HCT116 (cell line): ENCODE measurements around the gene TNIP1.

ENCODE experiments used
- EZH2 ChIP-seq: fragments of 200-600 bp; sonication (generic); IDR thresholded peaks from 2 replicates; pipeline ENCODE4 v1.6.1; 2017; ENCODE audit warnings: antibody characterized with exemption, mixed run types
- JUND ChIP-seq: IDR thresholded peaks from 2 replicates; pipeline ENCODE4 v1.6.1; 2012
- POLR2A ChIP-seq: IDR thresholded peaks from 2 replicates; pipeline ENCODE4 v1.7.0; 2011; ENCODE audit warnings: borderline replicate concordance; ENCODE audit not compliant: insufficient read depth, insufficient read length; ENCODE audit errors: extremely low read depth
- SP1 ChIP-seq: IDR thresholded peaks from 2 replicates; pipeline ENCODE4 v1.6.1; 2012; ENCODE audit warnings: low read depth
- ZNF274 ChIP-seq: fragments of 200-500 bp; sonication (Bioruptor generic); IDR thresholded peaks from 2 replicates; pipeline ENCODE4 v1.6.1; 2014; ENCODE audit warnings: mild to moderate bottlenecking, low read depth, low read length, inconsistent platforms
- TF ChIP-seq, protein P1 (sequence below), 3 experiments: fragments of 200-600 bp in 1 of 3; sonication (generic) in 1 of 3; IDR thresholded peaks in 2 of 3; conservative IDR thresholded peaks in 1 of 3; 2 replicates each; pipeline ENCODE4 v1.5.1; 2012 to 2017; ENCODE audit warnings: low read depth in 2 of 3, low read length in 2 of 3, antibody characterized with exemption in 1 of 3, borderline replicate concordance in 1 of 3, control low read depth in 1 of 3, mild to moderate bottlenecking in 1 of 3, mixed read lengths in 1 of 3, mixed run types in 1 of 3, moderate library complexity in 1 of 3; ENCODE audit not compliant: insufficient read depth in 1 of 3

DNA sequence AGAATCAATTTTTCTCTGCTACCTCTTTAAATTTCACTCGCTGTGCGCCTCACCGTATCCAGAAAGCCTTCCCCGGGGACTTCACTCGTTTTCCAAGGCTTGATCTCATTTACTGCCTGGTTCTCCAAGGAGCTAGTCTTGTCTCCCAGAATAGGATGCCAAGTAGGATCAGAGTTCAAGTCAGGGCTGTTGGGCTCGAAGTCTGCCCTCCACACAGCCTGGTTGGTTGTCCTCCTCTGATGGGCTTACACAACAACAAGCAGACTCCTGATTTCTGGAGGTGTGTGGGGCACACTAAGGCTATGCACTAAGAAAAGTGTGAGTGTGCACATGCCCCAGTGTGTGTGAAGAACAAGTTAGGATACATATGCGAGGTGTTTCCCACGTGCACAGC lies 14.0 kb upstream of the TNIP1 start:
- no peak for TF ChIP-seq EZH2
- TF ChIP-seq, protein P1, sequence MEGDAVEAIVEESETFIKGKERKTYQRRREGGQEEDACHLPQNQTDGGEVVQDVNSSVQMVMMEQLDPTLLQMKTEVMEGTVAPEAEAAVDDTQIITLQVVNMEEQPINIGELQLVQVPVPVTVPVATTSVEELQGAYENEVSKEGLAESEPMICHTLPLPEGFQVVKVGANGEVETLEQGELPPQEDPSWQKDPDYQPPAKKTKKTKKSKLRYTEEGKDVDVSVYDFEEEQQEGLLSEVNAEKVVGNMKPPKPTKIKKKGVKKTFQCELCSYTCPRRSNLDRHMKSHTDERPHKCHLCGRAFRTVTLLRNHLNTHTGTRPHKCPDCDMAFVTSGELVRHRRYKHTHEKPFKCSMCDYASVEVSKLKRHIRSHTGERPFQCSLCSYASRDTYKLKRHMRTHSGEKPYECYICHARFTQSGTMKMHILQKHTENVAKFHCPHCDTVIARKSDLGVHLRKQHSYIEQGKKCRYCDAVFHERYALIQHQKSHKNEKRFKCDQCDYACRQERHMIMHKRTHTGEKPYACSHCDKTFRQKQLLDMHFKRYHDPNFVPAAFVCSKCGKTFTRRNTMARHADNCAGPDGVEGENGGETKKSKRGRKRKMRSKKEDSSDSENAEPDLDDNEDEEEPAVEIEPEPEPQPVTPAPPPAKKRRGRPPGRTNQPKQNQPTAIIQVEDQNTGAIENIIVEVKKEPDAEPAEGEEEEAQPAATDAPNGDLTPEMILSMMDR (IDR thresholded peaks at IDR 0.05 in 2 of 3, conservative IDR thresholded peaks at IDR 0.05 in 1 of 3; ENCODE audit: borderline replicate concordance in 1 of 3, insufficient read depth in 1 of 3, low read depth in 2 of 3, low read length in 2 of 3), result no peak
- no peak for TF ChIP-seq POLR2A
- TF ChIP-seq ZNF274, result no peak
- TF ChIP-seq JUND, result no peak
- no peak for TF ChIP-seq SP1
